Heart left ventricle (tissue), 16 donors: ENCODE measurements around the gene KIF18A. TPM values are rescaled to one million over a fixed set of nuclear protein-coding genes. Genes with fewer than 3 reads are reported as not detected.

Experiments
- ATAC-seq, 4 donors: fragments of 200-7000 bp; cut with Tn5 transposase; one replicate each; pipeline ENCODE4 v1.9.1; 2020 to 2022; ENCODE audit warnings: moderate library complexity in 4 of 4, mild to moderate bottlenecking in 3 of 4, moderate number of reproducible peaks in 1 of 4
- DNase-seq, 5 donors: peaks; one replicate each; pipeline ENCODE4 v3.0.0-alpha.2; 2020
- H3K27ac ChIP-seq, 12 donors: fragments of 200-600 bp; sonication (generic) in 4 of 12; one replicate each; pipeline versions ENCODE4 v1.5.0 to v1.8.0; 2016 to 2022; ENCODE audit warnings: mild to moderate bottlenecking in 2 of 12
- H3K27me3 ChIP-seq, 9 donors: fragments of 200-600 bp; sonication (generic) in 2 of 9; one replicate each; pipeline versions ENCODE4 v1.5.1 to v1.8.0; 2016 to 2022; ENCODE audit warnings: mild to moderate bottlenecking in 3 of 9
- H3K36me3 ChIP-seq, 9 donors: fragments of 200-600 bp; sonication (generic) in 2 of 9; one replicate each; pipeline versions ENCODE4 v1.5.0 to v1.8.0; 2018 to 2022; ENCODE audit warnings: mild to moderate bottlenecking in 2 of 9
- H3K4me1 ChIP-seq, 12 donors: fragments of 200-600 bp; sonication (generic) in 4 of 12; one replicate each; pipeline versions ENCODE4 v1.5.0 to v1.8.0; 2016 to 2022; ENCODE audit warnings: mild to moderate bottlenecking in 3 of 12
- H3K4me3 ChIP-seq, 12 donors: fragments of 200-600 bp; sonication (generic) in 4 of 12; one replicate each; pipeline versions ENCODE4 v1.5.0 to v1.8.0; 2017 to 2022; ENCODE audit warnings: mild to moderate bottlenecking in 9 of 12, moderate library complexity in 4 of 12
- H3K9me3 ChIP-seq, 12 donors: fragments of 200-600 bp; sonication (generic) in 4 of 12; one replicate each; pipeline versions ENCODE4 v1.5.0 to v1.8.0; 2016 to 2022; ENCODE audit warnings: mild to moderate bottlenecking in 1 of 12
- CTCF ChIP-seq, 12 donors: fragments of 200-600 bp; sonication (generic) in 4 of 12; IDR thresholded peaks; one replicate each; pipeline versions ENCODE4 v1.5.0 to v1.8.0; 2018 to 2022; ENCODE audit warnings: antibody characterized with exemption in 12 of 12, mild to moderate bottlenecking in 5 of 12
- POLR2A ChIP-seq, 2 donors: fragments of 450-650 bp; IDR thresholded peaks; one replicate each; pipeline ENCODE4 v1.6.1; 2017; ENCODE audit warnings: antibody characterized with exemption in 2 of 2, mild to moderate bottlenecking in 2 of 2, moderate library complexity in 2 of 2
- WGBS, 4 donors: extraction: QIAGEN DNeasy Blood & Tissue Kit in 2 of 4; methylation state at CpG; one replicate each; pipeline versions ENCODE4 v1.1.5 to v1.1.7; 2013 to 2018; 5-methylcytosine and 5-hydroxymethylcytosine counted together
- intact Hi-C, 10 donors: fragments of 100-400 bp; cut with DNase I; formaldehyde crosslinking; loops; one replicate each; pipeline versions ENCODE4 v1.11.1 to v1.14.2; 2022
- polyA plus RNA-seq, 2 donors: library from polyadenylated mRNA; stranded (reverse); fragments of 200-250 nt; gene quantifications; one replicate each; pipeline ENCODE4 v1.2.3, GENCODE V29; 2013
- total RNA-seq, 9 donors: library from RNA; depleted of rRNA in 2 of 9; stranded (reverse); fragments of >200 nt in 2 of 9; fragmentation: NEBNext Ultra II Directional in 3 of 9; extraction: Animal tissue kit (Norgen Biotek cat#: 25700) in 3 of 9; gene quantifications; one replicate each; pipeline versions ENCODE4 v1.1.0 to v1.2.4, GENCODE V29; 2016 to 2023
- donor health status: ischemic (EF 13 %, LVEDD 7.1; RV severe dilation, severe dysfunction).
- donor health status: healthy with polysubstance abuse.
- donor health status: DM: no; HTN: yes; CAD: no.
- donor health status: DM: no; HTN: no; CAD: no.
- donor health status: ischemic (EF 25% LVEDD 6.9; RV normal size, moderate dysfunction).
- donor health status: ischemic (EF 25% LVEDD 5.7; RV mildly dilated, moderate dysfunction).
- donor health status: healthy.
- donor health status: DM: yes; HTN: yes; CAD: no.
- donor health status: ischemic (EF 35%, LVEDD 5.7; RV mildly dilated, moderate dysfunction).
- donor health status: nonischemic (EF 11% LVEDD 7.7; RV severe dilation, severe dysfunction).
- donor health status: DM: yes; HTN: yes; CAD: no.
- donor health status: PGD.
- donor health status: ischemic (EF 29% LVEDD 5.4; RV normal size, mild dysfunction).
- donor health status: nonischemic (EF 23%, LVEDD 6.1; RV moderate dilation, normal function).

Gene KIF18A
- total and polyA plus RNA-seq, 11 donors, result 0.10 to 1.7 (median 0.27) TPM; not detected in 4

- Histone ChIP-seq H3K9me3 (peaks cover 0 to 5% (median 0%) of the 10 kb centered on the region in 12 donors), H3K36me3 (no peaks in the 10 kb centered on the region), H3K4me3 (no peak overlapping the region), H3K27me3 (no peaks in the 10 kb centered on the region), H3K27ac (no peak overlapping the region), H3K4me1 (no peaks in the 10 kb centered on the region)
- TF ChIP-seq POLR2A (IDR thresholded peaks at IDR 0.05), result no peak
- TF ChIP-seq CTCF (IDR thresholded peaks at IDR 0.05), result no peak
- DNase-seq (no peak), ATAC-seq (no peak)
- intact Hi-C loops, result no loop called here
- WGBS, 4 donors, result 58 to 85% (median 74%) methylated on average over 2 of the region's 2 CpGs
Measured at GRCh38 chr11:28146123-28146751, 38.3 kb upstream of the KIF18A start.

- no peak for DNase-seq
- Histone ChIP-seq H3K27ac (no peak overlapping the region), H3K4me3 (no peak overlapping the region), H3K36me3 (no peaks in the 10 kb centered on the region), H3K27me3 (no peaks in the 10 kb centered on the region), H3K9me3 (peaks cover 0 to 20% (median 10%) of the 10 kb centered on the region in 12 donors), H3K4me1 (no peaks in the 10 kb centered on the region)
- 80 to 91% (median 84%) methylated on average over 2 of the region's 2 CpGs for WGBS, 4 donors
- ATAC-seq, result no peak
- TF ChIP-seq POLR2A (IDR thresholded peaks at IDR 0.05) (no peak), CTCF (IDR thresholded peaks at IDR 0.05) (no peak)
- intact Hi-C loops, result no loop called here
Measured at GRCh38 chr11:28144808-28145207, 36.9 kb upstream of the KIF18A start.

- 94 to 98% (median 98%) methylated on average over 1 of the region's 1 CpG for WGBS, 4 donors
Measured at GRCh38 chr11:28142724-28143123, 34.8 kb upstream of the KIF18A start.

More at GRCh38 chr11:28142724-28143123, 34.8 kb upstream of the KIF18A start:
- Histone ChIP-seq H3K36me3 (no peaks in the 10 kb centered on the region), H3K27me3 (no peaks in the 10 kb centered on the region), H3K4me1 (no peaks in the 10 kb centered on the region), H3K27ac (no peak overlapping the region), H3K4me3 (no peak overlapping the region), H3K9me3 (peaks cover 0 to 27% (median 13%) of the 10 kb centered on the region in 12 donors)
- intact Hi-C loops, result no loop called here
- no peak for DNase-seq
- no peak for ATAC-seq
- TF ChIP-seq POLR2A (IDR thresholded peaks at IDR 0.05), result no peak
- no peak for TF ChIP-seq CTCF (IDR thresholded peaks at IDR 0.05)
